NCI-H1930 (cell line): ENCODE measurements around the gene WNT10A.
A peak's percentile ranks its signal among the peaks of the same experiment; 100 is the strongest.

ENCODE experiments used
- DNase-seq, 2 experiments: peaks; one replicate each; lab custom pipeline; 2025; lab: John Stamatoyannopoulos, UW

WNT10A gene

GRCh38 chr2:218857371-218858137 is 23.1 kb upstream of the WNT10A start:
- DNase-seq: no peak

GRCh38 chr2:218858138-218858445 is 22.6 kb upstream of the WNT10A start:
- DNase-seq: no peak

GRCh38 chr2:218858671-218859555 is 21.7 kb upstream of the WNT10A start:
- no peak for DNase-seq

- DNase-seq: no peak
Observed at GRCh38 chr2:218859556-218859987, 21.1 kb upstream of the WNT10A start, which contains the start of gene WNT6. Gene WNT6 (plus strand): TSS chr2:218859805. CDS start chr2:218860038, 233 bp downstream.

GRCh38 chr2:218859988-218860831 is 20.4 kb upstream of the WNT10A start:
- no peak for DNase-seq

- peak; percentile 48 to 60 for DNase-seq
Observed at GRCh38 chr2:218860950-218861381, 19.7 kb upstream of the WNT10A start.

- DNase-seq: no peak
Observed at GRCh38 chr2:218861645-218862318, 18.9 kb upstream of the WNT10A start.

- no peak for DNase-seq
Observed at GRCh38 chr2:218863021-218863520, 17.6 kb upstream of the WNT10A start.

GRCh38 chr2:218865396-218865795 is 15.3 kb upstream of the WNT10A start:
- DNase-seq: no peak

- no peak for DNase-seq
Observed at GRCh38 chr2:218865999-218866398, 14.7 kb upstream of the WNT10A start.

- DNase-seq: no peak
Observed at GRCh38 chr2:218867900-218868299, 12.8 kb upstream of the WNT10A start.

GRCh38 chr2:218869064-218869463 is 11.6 kb upstream of the WNT10A start:
- DNase-seq: no peak

GRCh38 chr2:218870984-218871344 is 9.7 kb upstream of the WNT10A start:
- no peak for DNase-seq

GRCh38 chr2:218871345-218872302 is 9.0 kb upstream of the WNT10A start:
- no peak for DNase-seq

GRCh38 chr2:218872645-218873358 is 7.8 kb upstream of the WNT10A start:
- DNase-seq: no peak

GRCh38 chr2:218873359-218874194 is 7.1 kb upstream of the WNT10A start:
- peak in 1 of 2 experiments; percentile 21 for DNase-seq

GRCh38 chr2:218875692-218876246 is 4.9 kb upstream of the WNT10A start:
- no peak for DNase-seq

- peak; percentile 55 to 62 for DNase-seq
Observed at GRCh38 chr2:218876562-218877219, 4.0 kb upstream of the WNT10A start.
